Type B pancreatic cell (in vitro differentiated cells): Measurements from ENCODE around the gene TAGAP. TPM values are rescaled to one million over a fixed set of nuclear protein-coding genes. Genes with fewer than 3 reads are reported as not detected.

Experiments
- DNase-seq: peaks from one replicate; pipeline ENCODE4 v3.0.0; 2021; ENCODE audit warnings: mixed read lengths; ENCODE audit not compliant: unreplicated experiment; ENCODE audit errors: extremely low spot score
- H3K27ac Mint-ChIP-seq: 2 replicates; pipeline ENCODE4 v1.8.0; 2021; ENCODE audit warnings: mild to moderate bottlenecking, mixed read lengths
- H3K27me3 Mint-ChIP-seq: 2 replicates; pipeline ENCODE4 v1.8.0; 2021; ENCODE audit warnings: mixed read lengths
- H3K36me3 Mint-ChIP-seq: 2 replicates; pipeline ENCODE4 v1.8.0; 2021; ENCODE audit warnings: mixed read lengths
- H3K4me1 Mint-ChIP-seq: one replicate; pipeline ENCODE4 v1.8.0; 2021; ENCODE audit warnings: mixed read lengths; ENCODE audit not compliant: unreplicated experiment
- H3K4me3 Mint-ChIP-seq: 2 replicates; pipeline ENCODE4 v1.8.0; 2021; ENCODE audit warnings: mild to moderate bottlenecking, mixed read lengths
- H3K9me3 Mint-ChIP-seq: 2 replicates; pipeline ENCODE4 v1.8.0; 2021; ENCODE audit warnings: mixed read lengths
- total RNA-seq: library from RNA; stranded (reverse); gene quantifications from 2 replicates; pipeline ENCODE4 v1.2.1, GENCODE V29; 2021; ENCODE audit warnings: low replicate concordance
- TF ChIP-seq, protein P1 (sequence below): fragments of 200-600 bp; sonication (generic); conservative IDR thresholded peaks from 2 replicates; pipeline ENCODE4 v1.5.0; 2021; ENCODE audit warnings: antibody characterized with exemption, mild to moderate bottlenecking

Gene TAGAP
- total RNA-seq, 1 donor from 2014 or later: 0.22 TPM

DNA sequence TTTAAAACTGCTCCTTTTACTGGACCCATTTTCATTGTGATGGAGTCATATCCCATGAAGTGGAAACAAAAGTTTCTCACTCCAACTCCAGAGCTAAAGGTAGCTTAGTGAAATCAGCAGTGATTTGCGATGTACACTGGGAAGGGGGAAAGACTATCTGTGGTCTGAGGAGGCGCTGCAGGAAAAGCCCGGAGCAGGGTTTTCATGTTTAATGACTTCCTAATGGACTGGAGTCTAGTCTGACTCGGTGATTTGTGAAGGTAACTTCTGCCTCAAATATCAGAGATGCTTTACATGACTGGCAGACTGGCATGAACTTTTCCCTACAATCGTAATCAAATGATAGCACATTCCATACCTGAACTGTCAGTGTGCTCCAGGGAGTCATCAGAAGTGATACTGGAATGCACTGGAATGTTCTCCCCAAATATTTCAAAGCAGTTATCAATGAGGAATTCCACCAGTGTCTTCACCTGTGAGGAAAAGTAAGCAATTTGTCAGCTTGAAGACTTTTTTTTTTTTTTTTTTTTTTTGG lies 7.0 kb downstream of the TAGAP start:
- Mint-ChIP-seq H3K9me3 (no peaks in the 10 kb centered on the region), H3K27ac (no peak overlapping the region), H3K4me3 (no peak overlapping the region), H3K27me3 (peaks cover 3% of the 10 kb centered on the region), H3K36me3 (no peaks in the 10 kb centered on the region), H3K4me1 (peaks cover 14% of the 10 kb centered on the region)
- TF ChIP-seq, protein P1, sequence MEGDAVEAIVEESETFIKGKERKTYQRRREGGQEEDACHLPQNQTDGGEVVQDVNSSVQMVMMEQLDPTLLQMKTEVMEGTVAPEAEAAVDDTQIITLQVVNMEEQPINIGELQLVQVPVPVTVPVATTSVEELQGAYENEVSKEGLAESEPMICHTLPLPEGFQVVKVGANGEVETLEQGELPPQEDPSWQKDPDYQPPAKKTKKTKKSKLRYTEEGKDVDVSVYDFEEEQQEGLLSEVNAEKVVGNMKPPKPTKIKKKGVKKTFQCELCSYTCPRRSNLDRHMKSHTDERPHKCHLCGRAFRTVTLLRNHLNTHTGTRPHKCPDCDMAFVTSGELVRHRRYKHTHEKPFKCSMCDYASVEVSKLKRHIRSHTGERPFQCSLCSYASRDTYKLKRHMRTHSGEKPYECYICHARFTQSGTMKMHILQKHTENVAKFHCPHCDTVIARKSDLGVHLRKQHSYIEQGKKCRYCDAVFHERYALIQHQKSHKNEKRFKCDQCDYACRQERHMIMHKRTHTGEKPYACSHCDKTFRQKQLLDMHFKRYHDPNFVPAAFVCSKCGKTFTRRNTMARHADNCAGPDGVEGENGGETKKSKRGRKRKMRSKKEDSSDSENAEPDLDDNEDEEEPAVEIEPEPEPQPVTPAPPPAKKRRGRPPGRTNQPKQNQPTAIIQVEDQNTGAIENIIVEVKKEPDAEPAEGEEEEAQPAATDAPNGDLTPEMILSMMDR: no peak
- DNase-seq: no peak

- TF ChIP-seq, protein P1: no peak
These were observed 8.1 kb downstream of the TAGAP start for GRCh38 chr6:159036673-159037072.

GRCh38 chr6:159035891-159036290 lies 8.9 kb downstream of the TAGAP start:
- no peak for DNase-seq
- H3K27ac Mint-ChIP-seq: no peak overlapping the region
- no peaks in the 10 kb centered on the region for H3K36me3 Mint-ChIP-seq
- H3K9me3 Mint-ChIP-seq: no peaks in the 10 kb centered on the region
- H3K27me3 Mint-ChIP-seq: no peaks in the 10 kb centered on the region
- peaks cover 7% of the 10 kb centered on the region for H3K4me1 Mint-ChIP-seq
- TF ChIP-seq, protein P1: no peak
- no peak overlapping the region for H3K4me3 Mint-ChIP-seq

More at GRCh38 chr6:159036673-159037072, 8.1 kb downstream of the TAGAP start:
- Mint-ChIP-seq H3K27me3 (no peaks in the 10 kb centered on the region), H3K4me1 (peaks cover 7% of the 10 kb centered on the region), H3K27ac (no peak overlapping the region), H3K9me3 (no peaks in the 10 kb centered on the region), H3K36me3 (no peaks in the 10 kb centered on the region), H3K4me3 (no peak overlapping the region)
- no peak for DNase-seq

DNA sequence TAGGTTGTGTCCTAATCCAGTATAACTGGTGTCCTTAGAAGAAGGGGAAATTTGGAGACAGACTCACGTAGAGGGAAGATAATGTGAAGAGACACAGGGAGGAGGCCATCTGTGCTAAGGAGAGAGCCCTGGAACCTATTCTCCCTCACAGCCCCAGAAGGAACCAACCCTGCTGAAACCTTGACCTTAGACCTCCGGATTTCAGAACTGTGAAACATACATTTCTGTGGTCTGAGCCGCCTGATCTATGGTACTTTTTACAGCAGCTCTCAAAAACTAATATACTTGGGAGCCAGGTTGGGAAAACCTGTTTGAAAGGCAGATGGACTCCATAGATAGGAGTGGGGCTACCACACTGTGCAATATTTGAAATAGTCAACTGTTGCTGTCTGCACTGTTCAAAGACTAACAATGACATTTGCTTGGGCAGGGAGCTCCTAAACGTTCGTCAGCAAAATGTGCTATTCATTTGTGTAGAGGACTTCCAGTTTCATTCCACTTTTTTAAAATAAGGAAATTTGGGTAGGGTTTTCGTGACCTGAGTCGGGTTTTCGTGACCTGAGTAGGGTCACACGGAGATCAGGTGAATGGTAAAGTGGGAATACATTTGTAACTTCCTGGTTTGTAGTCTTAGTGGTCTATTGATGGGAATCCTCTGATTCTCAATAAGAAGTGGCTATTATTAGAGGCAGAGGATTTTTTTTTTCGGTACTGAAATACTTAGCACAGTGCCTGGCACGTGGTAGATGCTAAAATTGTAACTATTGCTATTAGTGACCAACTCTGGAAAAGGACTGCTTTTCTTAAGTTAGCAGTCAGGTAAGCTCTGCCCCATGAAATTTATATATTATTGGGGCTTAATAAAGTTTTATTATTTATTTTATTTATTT lies 11.4 kb downstream of the TAGAP start:
- H3K27ac Mint-ChIP-seq: no peak overlapping the region
- H3K27me3 Mint-ChIP-seq: no peaks in the 10 kb centered on the region
- DNase-seq: no peak
- TF ChIP-seq, protein P1: no peak
- H3K4me1 Mint-ChIP-seq: peaks cover 7% of the 10 kb centered on the region
- H3K9me3 Mint-ChIP-seq: no peaks in the 10 kb centered on the region
- no peaks in the 10 kb centered on the region for H3K36me3 Mint-ChIP-seq
- no peak overlapping the region for H3K4me3 Mint-ChIP-seq

DNA sequence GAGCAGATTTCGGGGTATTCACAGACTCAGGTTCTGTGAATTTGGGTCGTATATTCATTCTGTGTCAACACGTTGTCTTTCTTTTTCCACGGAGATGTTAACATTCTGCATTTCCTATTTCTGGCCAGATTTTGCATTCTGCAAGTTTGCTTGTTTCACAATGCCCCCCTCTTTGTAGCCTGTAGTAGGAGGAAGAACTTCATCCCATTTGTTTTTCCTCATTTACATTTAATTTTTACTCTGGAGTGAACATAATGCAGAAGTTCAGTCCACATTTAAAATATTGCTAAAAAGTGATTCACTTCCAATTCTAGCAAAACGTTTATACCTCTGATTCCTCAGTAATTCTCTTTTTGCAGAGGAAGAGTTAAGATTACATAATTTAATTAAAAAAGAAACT lies 12.9 kb downstream of the TAGAP start:
- Mint-ChIP-seq H3K4me1 (no peaks in the 10 kb centered on the region), H3K4me3 (no peak overlapping the region), H3K36me3 (no peaks in the 10 kb centered on the region), H3K27me3 (no peaks in the 10 kb centered on the region), H3K9me3 (no peaks in the 10 kb centered on the region), H3K27ac (no peak overlapping the region)
- DNase-seq: no peak
- TF ChIP-seq, protein P1: no peak
